Neural cell (in vitro differentiated cells): Measurements from ENCODE around the gene MYEOV.

Experiments used
- CTCF ChIP-seq: fragments of 450-650 bp; IDR thresholded peaks from 2 replicates; pipeline ENCODE4 v1.5.1; 2014; ENCODE audit warnings: antibody characterized with exemption, mild to moderate bottlenecking, moderate library complexity; ENCODE audit not compliant: poor library complexity, severe bottlenecking
- RAD21 ChIP-seq: fragments of 450-650 bp; conservative IDR thresholded peaks from 2 replicates; pipeline ENCODE4 v1.6.1; 2014; ENCODE audit warnings: antibody characterized with exemption, mild to moderate bottlenecking, moderate library complexity

GRCh38 chr11:69299572-69299971, 5.6 kb downstream of the MYEOV start:
- TF ChIP-seq CTCF (no peak), RAD21 (no peak)
